Activated naive CD4-positive, alpha-beta T cell treated with anti-CD3 and anti-CD28 coated beads, Interleukin-2, amount 50 U/mL, for 16 hours (primary cell): ENCODE data around the gene PARP2.
"Not testable (repeated sequence)": the region's sequence is repeated elsewhere in the genome, so short reads cannot be mapped to it uniquely, and the experiment has no call there.

Experiments used
- DNase-seq: peaks from one replicate; pipeline ENCODE4 v3.0.0-alpha.2; 2020

The PARP2 gene

DNA sequence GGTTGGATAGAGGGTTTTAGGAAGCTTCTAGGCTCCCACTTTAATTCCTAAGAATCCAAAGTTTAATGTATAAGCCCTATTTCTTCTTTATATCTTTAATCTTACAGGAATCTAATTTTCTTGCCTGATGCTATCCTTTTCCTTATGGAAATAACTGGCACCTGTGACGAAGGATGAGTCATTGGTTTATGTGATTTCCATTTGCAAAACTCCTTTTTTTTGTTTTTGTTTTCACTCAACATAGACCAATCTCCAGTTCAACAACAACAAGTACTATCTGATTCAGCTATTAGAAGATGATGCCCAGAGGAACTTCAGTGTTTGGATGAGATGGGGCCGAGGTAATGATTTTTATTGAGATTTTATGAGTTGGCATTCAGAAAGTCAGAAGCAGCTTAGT, 6.8 kb downstream of the PARP2 start:
- no peak for DNase-seq

DNA sequence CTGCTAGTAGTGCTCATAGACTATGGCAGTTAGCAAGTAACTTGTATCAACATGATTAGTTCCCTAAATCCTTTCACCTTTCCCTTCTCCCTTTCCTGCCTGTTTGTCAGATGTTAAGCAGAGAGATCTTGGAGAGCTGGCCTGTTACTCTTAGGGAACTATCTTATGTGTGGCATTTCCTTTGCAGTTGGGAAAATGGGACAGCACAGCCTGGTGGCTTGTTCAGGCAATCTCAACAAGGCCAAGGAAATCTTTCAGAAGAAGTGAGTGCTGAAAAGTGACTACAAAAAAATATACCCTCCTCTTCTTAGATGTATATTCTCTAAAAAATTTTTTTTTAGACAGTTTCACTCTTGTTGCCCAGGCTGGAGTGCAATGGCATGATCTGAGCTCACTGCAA, 7.4 kb downstream of the PARP2 start:
- DNase-seq = no peak

DNA sequence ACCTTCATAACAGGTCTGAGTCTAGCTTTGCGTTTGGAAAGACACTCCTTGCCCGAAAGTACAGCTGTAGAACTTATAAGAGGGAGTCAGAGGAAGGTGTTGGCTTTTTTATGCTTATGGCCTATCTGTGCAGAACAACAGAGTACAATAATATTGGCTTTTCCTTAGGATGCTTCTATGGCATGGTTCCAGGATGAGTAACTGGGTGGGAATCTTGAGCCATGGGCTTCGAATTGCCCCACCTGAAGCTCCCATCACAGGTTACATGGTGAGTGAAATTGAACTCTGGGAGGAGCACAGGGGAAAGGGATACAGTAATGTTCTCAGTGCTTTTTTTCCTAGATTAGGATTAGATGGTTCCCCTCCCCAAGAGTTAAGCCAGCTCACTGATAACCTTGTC, 13.0 kb downstream of the PARP2 start:
- no peak for DNase-seq

DNA sequence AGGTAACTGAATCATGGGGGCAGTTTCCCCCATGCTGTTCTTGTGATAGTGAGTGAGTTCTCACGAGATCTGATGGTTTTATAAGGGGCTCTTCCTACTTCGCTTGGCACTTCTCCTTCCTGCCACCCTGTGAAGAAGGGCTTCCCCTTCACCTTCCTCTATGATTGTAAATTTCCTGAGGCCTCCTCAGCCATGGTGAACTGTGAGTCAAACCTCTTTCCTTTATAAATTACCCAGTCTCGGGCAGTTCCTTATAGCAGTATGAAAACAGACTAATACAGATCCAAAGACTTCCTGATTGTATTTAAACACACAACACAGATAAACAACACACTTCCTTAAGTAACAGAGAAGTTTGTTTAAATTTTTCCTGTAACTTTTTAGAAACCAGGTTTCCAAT, 15.0 kb downstream of the PARP2 start:
- not testable (repeated sequence) for DNase-seq

DNA sequence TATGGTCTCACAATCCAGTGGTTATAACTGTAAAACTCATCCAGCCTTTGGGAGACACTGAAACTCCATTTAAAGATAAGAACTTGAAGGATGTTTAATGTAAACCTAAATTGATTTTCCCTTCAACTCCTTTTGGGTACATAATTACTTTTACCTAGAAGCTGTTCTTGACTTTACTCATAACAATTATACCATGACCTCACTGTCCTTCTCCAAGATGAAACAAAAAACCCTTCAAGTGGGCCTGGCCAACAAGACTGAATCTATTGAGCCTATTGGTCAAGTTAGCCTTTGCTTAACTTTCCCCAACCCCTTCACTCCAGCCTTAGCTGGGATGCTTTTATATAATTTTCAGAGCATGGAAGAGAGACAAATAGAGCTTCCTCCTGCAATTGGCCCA, 22.5 kb downstream of the PARP2 start:
- no peak for DNase-seq

DNA sequence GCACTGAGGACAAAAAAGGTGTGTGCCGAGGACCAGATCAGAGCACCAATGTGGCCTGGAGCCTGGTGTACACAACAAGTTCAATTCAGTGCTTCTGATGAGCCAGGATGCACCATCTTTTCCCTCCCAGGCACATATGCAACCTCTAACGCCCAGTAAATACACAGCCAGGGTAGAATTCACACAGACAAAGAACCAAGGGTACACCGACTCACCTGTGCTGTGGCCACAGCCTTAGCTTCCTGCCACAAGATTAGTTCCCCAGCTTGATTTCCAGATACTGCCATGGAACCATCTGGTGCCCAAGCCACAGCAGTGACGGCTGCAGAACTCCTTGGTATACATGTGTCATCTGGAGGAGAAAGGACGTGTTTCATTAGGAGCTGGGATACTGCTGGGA, 29.4 kb downstream of the PARP2 start:
- no peak for DNase-seq

DNA sequence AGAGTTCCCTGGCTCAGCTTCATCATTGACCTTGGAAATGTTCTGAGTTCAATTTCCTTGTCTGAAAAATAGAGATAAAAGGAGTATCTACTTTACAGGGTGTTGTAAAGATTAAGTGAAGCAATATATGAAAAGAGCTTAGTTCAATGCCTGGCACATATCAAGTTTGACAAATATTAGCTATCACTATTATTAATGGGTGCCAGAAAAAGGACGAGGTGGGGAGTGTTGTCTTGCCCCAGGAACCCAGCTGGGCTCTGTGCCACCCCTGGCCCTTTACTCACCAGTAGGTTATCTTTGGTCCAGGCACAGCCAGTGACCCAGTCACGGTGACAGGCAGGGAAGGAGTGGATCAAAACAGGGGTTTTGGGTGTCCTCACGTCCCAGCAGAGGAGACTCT, 32.0 kb downstream of the PARP2 start:
- DNase-seq = no peak

DNA sequence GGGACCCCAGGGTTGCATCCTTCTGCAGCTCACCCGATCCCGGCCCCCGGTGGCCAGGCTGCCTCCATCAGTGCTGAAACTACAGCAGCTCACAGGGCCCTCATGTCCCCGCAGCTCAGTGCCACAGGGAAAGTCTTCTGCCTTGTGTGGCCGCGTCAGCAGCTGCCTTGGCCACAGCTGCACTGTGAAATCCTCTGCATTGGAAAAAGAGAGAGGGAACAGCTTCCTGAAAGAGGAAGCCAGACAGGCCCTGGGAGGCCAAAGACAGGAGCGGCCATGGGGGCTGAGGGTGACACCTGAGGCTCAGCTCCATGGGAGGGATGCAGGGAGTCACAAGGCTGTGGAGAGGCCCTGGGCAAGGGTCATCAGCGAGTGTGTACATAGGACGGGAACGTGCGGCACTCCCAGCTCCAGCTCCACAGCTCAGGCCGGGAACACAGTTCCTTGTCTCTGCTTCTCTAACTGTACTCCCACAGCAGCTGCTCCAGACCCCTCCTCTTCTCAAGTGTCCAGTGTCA, 32.7 kb downstream of the PARP2 start:
- no peak for DNase-seq

DNA sequence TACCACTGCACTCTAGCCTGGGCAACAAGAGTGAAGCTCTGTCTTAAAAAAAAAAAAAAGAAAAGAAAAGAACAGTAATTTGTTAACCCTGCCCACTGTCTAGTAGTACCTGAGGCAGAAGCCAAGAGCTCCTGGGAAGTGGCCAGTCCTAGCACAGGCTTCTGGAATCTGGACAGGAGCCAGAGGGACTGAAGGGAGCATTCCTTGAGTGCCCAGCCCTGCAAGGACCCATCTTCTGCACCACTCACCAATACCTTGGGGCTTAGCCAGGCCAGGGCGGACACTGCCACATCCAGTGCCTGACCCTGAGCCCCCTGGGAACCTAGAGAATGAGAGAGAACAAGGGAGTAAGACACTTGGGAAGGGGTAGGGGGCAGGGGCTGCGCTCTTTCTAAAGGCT, 33.7 kb downstream of the PARP2 start:
- DNase-seq = no peak

DNA sequence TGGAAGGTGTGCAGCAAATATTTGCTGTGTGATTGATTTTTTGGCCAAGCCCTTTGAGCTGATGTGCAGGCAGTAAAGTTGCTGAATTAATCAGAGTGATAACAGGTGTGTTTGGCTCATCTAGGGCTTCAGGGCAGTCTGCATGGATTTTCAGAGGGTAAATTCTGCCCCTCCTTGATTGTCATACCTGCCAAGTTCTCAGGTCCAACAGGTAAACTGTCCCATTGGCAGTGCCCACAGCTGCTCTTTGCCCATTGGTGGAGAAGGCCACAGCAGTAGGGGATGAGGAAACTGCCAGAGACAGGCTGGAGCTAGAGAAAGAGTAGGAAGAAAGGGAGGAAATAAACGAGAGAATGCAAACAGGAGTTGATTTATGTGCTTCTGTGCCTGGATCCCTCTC, 36.3 kb downstream of the PARP2 start:
- no peak for DNase-seq

DNA sequence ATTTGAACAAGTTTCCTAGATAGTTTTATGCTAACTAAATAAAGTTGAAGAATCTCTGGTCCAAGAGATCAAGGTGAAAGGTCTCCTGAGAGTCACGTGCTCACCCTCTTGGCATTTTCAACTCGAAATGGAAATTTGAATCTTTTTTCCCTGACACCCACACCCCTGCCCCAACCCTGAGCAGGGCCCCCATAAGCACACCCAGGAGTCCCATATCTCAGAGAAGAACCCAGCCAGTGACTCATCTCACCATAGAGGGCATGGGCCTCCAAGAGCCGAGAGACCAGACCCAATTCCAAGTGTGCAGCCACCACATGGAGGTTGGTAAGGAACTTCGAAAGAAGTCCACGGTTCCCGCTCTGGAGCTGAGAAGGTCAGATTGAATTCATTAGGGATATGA, 37.2 kb downstream of the PARP2 start:
- DNase-seq = no peak

DNA sequence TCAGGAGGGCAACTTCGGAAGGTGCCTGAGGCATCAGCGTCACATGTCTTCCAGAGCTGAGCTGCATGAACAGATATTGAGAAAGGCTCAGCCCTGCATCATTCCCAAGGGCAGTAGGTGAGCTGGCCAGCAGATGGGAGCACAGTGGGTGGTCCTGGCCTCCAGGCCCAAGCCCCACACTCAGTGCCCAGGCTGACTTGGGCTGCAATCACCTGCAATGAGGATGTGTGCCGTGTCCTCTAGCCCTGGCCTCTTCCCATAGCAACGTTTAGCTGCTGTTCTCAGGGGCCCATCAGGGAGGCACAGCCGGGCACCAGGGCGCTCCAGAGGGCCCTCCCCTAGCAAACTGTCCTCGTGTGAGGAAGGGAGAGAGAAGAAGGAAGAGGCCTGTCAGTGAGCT, 37.9 kb downstream of the PARP2 start:
- no peak for DNase-seq

DNA sequence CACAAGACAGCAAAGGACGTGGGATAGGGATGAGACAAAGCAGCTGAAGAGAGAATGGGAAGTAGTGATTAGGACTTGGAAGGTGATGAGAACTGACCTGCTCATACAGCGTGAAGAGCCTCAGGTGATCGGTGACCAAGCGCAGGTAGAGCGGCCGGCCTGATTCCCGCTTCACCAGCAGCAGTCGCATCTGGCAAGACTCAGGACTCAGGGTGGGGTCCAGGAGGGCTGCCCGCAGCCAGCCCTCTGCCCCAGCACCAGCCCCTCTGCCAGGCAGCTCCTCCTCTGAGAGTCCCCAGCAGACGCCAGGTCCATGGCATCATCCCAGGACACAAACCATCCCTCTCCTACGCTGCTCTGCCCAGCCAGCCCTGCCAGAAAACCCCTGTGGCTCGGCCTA, 39.1 kb downstream of the PARP2 start:
- DNase-seq = no peak

DNA sequence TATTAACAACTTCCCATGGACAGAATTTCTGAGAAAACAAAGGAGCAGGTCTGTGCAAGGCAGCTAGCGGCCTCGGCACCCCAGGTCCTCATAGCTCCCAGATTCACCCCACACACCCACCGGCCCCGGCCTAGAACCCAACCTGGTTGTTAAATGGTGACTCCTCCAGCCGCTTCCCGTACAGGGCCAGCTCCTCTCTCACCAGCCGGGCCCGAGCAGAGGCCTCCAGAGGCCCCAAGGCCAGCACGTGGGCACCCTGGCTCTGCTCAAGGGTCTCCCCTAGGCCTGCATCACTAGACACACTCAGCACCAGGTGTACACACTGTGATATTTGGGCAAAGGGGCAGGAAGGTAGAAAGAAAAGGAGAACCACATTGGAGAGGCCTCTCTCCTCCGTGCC, 39.6 kb downstream of the PARP2 start:
- DNase-seq = no peak

DNA sequence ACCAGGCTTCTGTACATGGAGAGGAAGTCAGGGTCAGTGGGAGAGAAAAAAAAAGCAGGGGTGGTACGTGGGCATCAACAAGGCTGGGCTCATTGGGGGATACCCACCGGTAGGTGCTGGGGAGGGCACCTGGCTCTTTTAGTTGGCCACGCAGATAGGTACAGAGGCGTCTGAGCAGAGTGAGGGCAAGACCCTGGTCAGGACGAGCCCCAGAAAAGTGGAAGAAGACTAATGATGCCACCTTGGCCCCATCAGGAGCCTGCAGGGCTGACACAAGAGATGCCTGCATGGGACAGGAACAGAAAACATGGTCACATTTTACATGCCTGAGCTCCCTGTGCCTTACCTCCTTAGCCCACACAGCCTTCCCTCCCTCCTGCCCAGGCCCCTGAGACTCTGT, 40.2 kb downstream of the PARP2 start:
- no peak for DNase-seq

DNA sequence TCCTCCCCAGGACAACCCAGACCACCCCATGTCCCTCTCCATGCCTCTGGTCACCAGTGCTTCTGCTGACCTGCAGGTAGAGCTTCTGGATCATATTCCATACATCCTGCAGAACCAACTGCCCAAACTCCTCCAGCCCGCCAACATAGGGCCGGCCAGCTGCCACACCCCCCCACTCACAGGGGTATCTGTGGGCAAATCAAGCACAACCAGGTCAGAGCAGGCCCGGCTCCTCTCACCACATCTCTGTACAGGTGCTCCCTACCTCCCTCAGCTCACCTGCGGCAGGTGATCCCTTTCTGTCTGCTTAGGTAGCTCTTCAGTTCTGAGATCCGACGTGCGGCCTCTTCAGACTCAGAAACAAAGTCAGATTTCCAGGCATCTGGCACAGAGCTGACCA, 40.9 kb downstream of the PARP2 start:
- no peak for DNase-seq

DNA sequence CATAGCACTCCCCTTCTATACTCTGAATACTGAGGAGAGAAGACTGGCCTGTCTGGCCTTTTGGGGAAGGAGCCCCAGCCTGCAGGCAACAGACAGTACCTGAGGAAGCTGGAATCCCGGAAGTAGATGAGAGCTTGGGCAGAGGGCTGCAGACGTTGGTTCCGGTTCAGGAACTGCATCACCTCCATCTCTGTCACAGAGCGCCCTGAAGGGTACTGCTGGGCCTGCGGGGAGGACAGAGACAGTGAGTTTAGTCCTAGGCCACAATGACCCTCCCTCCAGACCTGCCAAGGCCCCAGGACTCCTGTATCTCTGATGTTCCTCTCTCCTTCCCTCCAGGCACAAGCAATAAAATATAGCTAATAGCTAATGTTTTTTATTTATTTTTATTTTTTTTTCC, 41.5 kb downstream of the PARP2 start:
- DNase-seq = no peak

DNA sequence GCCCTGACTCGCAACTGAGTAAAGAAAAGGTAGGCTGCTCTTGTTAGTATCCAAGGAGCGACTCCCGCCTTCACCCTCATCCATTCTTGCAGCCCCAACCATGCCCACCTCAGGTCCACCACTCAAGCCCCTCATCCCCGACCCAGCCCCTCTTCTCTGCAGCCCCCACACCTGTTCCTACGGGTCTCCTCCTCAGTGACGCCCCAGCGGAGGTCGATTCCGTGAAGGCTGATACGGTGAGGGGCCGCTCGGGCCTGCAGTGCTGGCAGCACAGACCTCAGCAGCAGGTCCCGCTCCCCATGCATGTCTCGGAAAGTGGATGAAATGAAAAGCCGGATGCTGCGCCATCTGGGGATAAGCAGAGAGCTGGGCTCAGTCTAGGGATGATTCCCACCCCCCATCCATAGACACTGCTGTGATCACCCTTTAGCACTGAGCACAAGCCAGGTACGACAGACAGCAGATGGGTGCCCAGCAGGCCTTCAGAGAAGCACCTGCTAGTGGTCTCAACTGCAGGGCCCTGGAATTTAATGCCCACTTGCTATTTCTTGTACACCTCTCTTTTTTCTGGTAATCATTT, 42.9 kb downstream of the PARP2 start:
- DNase-seq = no peak

DNA sequence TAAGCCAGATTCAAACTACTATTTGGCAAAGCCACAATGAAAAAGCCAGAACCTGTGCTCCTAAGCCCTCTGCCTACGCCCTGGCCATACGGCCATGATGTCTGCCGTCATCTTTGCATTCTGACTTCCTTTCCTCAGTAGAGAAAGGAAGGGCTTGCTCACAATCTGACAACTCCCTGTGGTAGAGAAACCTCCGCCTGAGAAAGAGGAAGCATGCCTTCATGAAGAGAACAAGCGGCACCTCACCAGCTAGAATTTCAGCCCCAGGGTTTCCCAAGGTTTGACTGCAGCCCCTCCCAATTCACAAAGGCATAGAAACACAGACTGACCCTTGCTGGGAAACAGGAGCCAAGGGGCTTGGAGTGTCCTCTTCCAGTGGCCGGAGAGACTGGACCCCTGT, 44.1 kb downstream of the PARP2 start:
- DNase-seq = no peak

DNA sequence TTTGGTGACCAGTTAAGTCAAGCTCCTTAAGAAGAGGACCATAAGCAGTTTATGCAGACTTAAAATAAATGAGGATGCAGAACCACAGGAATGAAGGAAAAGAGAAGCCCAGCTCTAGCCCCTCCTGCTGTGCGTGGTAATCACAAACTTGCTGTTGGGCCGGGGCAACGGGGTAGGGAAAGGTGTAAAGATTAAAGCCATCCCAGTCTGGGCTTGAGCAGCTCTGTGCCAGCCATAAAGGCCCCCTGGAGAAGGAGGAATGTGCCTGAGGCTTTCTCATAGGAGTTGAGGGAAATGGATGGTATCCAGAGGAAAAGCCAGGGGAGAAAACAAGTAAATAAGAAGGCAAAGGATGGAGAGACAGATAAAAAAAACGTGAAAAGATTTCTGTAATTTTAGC, 44.7 kb downstream of the PARP2 start:
- DNase-seq = no peak

DNA sequence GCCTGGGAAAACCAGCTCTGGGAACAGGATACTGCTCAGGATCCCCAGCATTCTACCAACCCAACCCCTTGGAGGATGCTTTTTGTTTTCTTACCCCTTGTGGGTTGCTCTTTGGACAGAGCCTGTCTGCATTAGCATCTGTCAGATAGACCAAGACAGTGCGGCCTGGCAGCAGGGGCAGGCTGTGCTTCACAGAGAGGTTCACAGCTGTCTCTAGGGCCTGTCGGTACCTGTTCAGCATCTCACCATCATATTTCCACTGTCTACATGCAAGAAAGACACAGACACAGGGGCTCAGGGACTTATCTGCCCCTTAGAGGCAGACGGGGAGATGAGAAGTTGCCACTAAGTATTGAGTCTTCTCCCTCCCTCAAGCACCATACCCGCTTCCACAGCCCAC, 48.1 kb downstream of the PARP2 start:
- no peak for DNase-seq

DNA sequence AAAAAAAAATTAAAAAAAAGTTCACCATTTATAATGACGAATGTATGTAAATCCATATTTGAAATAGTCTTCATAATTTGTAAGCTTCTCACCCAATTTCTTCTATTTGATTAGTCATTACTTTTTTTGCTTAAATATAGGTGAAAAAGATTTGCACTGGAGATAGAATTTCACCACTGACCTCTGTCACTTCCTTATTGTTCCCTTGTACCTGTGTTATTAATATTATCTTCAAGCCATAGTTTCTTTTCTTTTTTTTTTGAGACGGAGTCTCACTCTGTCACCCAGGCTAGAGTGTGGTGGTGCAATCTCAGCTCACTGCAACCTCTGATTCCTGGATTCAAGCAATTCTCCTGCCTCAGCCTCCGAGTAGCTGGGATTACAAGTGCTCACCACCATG, 54.1 kb downstream of the PARP2 start:
- DNase-seq = no peak

DNA sequence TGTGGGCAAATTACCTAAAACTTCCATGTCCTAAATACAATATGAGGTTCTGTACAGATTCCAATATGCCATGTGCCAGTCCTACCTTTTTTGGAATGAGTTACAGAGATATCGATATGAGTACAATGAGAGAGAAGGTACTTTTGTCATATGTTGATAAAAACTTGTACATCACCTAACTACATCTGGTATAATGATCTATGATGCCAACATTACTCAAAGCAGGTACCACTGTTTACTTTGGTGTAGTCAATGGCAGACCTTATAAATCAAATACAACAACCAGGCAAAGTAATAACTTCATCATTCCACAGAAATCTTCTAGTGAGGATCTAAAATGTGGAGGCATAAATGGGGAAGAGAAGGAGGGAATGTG, 57.1 kb downstream of the PARP2 start:
- DNase-seq = no peak

DNA sequence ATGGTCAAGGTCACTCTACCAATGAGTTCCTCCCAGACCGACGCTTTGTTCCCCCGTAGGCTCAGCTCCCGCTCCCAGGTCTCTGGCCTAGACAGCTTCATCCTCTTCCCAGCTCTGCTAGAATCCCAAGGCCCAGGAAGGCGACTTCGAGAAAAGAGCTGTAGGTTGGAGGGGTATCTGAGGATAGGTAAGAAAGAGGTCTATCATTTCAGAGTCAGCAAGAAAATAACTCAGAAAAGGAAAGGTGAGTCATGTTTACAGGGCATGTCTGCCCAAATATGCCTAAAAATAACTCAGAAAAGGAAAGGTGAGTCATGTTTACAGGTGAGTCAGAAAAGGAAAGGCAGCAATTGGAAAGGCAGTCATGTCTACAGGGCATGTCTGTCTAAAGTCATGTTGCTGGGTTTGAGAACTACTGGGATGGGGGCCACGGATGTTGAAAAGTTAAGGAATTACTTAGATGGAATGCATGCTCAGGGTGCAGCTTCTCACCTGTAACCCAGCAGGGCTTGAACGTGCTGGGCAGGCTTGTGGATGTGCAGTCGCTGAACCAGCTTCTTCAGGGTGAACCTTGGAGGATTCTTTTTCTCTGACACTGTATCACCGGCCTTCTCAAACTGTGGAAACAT, 57.6 kb downstream of the PARP2 start:
- peak; percentile 17 for DNase-seq

DNA sequence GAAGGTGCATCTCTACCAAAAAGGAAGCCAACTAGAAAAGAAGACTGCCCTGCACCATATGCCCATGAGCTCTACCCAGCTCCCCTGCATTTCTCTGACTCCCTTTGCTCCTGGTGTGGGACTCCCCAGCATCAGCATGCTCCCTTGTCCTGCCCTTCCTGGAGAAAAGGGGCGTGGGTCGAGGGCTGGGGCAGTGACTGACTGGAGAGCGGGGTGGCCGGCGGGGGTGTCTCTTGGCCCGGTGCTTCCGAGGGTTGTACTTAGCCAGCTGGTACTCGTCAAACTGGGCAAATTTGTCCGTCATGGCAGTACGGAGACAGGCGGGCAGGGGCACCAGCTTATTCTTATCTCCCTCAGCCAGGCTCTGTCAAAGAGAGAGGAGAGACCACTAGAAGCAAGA, 60.1 kb downstream of the PARP2 start:
- no peak for DNase-seq
